Measurements from ENCODE around the gene SLC46A3.

DNA sequence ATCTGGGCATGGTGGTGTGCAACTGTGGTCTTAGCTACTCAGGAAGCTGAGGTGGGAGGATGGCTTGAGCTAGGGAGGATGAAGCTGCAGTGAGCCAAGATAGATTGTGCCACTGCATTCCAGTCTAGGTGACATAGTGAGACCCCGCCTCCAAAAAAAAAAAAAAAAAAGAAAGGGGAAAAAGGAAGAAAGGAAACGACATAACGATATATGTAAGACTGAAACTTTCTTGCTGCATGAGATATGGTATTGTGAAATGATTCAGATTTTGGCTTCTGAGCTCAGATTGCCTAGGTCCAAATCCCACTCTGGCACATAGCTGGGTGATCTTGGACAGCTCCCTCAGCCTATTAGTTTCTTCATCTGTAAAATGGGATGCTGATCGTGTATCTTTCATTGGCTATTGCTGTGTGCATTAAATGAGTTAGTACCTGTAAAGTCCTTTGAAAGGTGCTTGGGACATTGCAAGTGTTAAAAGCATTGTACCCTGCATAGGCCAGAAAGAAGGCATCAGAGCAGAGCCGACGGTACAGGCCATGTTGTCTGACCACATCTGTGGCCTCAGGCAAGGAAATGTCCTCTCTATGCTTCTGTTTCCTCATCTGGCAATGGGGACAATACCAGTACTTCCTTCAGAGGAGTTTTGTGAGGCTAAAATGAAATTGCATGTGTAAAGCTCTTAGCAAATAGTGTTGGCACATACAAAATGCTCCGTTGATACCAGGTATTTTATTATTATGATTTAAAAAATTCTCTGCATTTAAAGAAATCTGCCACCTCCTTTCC is 32.6 kb upstream of the SLC46A3 start:
- TF ChIP-seq, protein P1, sequence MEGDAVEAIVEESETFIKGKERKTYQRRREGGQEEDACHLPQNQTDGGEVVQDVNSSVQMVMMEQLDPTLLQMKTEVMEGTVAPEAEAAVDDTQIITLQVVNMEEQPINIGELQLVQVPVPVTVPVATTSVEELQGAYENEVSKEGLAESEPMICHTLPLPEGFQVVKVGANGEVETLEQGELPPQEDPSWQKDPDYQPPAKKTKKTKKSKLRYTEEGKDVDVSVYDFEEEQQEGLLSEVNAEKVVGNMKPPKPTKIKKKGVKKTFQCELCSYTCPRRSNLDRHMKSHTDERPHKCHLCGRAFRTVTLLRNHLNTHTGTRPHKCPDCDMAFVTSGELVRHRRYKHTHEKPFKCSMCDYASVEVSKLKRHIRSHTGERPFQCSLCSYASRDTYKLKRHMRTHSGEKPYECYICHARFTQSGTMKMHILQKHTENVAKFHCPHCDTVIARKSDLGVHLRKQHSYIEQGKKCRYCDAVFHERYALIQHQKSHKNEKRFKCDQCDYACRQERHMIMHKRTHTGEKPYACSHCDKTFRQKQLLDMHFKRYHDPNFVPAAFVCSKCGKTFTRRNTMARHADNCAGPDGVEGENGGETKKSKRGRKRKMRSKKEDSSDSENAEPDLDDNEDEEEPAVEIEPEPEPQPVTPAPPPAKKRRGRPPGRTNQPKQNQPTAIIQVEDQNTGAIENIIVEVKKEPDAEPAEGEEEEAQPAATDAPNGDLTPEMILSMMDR (IDR thresholded peaks at IDR 0.05; ENCODE audit: low read depth, low read length, poor library complexity, severe bottlenecking), result no peak
- no peak for TF ChIP-seq EZH2phosphoT487 (IDR thresholded peaks at IDR 0.05; ENCODE audit: borderline replicate concordance, low read length)

Measured in DOHH2 (cell line).